Activated gamma-delta T cell treated with anti-CD3 and anti-CD28 coated beads, Interleukin-2, amount 50 U/mL, for 16 hours (primary cell): Measurements from ENCODE around the gene GUF1.
"Not testable (repeated sequence)": the region's sequence is repeated elsewhere in the genome, so short reads cannot be mapped to it uniquely, and the experiment has no call there.

Experiments
- DNase-seq: peaks from one replicate; pipeline ENCODE4 v3.0.0-alpha.2; 2020; ENCODE audit warnings: low read depth

The GUF1 gene

GRCh38 chr4:44704673-44705072 is 26.5 kb downstream of the GUF1 start:
- no peak for DNase-seq

DNA sequence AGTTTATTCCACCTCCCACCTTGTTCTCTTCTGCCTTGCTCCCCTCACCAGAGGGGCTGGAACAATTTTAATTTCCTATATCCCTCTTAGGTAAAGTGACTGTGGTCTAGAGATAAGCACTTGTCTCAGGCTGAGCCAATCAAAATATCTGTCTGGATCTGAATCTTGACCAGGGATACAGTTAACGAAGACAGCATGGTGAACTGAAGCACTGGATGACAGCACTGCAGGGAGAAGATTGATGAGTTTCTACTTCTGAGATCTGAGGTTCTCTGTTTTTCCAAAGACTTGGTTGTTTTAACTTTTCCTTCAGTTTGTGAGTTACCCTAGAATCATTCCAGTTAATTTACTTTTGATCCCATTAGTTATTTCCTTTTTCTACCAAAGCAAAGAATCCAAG is 34.9 kb downstream of the GUF1 start:
- no peak for DNase-seq

- no peak for DNase-seq
Measured at GRCh38 chr4:44716597-44716996, 38.4 kb downstream of the GUF1 start.

- no peak for DNase-seq
Measured at GRCh38 chr4:44720371-44720770, 42.2 kb downstream of the GUF1 start.

GRCh38 chr4:44722001-44722400 is 43.8 kb downstream of the GUF1 start:
- DNase-seq = no peak

GRCh38 chr4:44725166-44725565 is 46.9 kb downstream of the GUF1 start:
- no peak for DNase-seq

DNA sequence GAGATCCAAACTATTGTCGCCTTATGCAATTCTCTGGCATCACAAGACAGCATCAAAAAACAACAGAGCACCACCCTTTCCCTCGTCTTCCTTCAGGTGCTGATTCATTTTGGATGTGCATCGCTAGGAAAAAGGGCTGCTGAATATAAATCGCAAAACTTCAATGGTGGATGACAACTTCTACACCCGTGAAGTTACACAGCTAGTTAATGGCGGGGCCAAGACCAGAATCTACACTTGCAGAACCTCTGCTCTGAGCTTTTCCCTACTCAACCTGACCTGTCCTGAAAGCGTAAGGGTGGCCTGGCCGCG is 47.5 kb downstream of the GUF1 start:
- no peak for DNase-seq

DNA sequence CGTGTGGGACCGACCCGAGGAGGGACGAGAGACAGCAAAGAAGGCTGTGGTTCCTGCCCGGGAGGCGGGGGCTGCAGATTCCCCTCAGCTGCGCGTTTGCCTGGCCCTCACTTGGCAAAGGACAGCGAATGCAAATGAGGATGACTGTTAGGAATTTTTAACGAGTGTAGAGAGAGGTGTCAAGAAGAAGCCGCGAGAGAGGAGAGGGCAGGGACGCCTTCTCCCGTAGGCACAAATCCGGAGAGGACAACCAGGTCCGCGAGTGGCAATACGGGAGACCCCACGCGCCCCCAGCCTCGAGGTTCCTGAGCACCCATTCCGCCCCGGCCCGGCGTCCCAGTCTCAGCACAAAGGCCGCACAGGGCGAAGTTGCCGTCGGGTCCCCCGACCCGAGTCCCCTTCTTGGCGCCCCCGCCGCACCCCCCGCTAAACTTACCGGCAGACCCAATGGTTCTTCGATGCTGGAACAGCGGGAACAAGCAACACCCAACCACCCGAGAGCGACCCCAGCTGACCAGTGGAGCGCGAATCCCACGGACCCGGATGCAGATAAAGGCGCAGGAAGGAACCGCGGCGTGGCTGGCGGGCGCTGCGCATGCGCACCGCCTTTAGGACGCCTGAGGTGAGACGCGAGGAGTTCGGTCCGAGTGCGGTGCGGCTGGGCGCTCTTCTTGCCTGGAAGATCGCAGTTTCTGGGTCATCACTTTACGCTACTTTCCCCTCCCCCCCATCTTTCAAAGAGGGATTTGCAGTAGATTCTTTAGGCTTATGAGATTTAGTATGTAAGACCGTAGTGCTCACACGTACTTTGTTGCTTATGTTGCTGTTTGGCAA is 48.0 kb downstream of the GUF1 start, which contains the start of gene GNPDA2:
Gene GNPDA2 (minus strand): TSS at position 519 of the 834 bp plus-strand sequence. CDS start 4,349 bp downstream, outside the sequence.
- peak; percentile 68 for DNase-seq

GRCh38 chr4:44727471-44727870 is 49.3 kb downstream of the GUF1 start:
- no peak for DNase-seq

DNA sequence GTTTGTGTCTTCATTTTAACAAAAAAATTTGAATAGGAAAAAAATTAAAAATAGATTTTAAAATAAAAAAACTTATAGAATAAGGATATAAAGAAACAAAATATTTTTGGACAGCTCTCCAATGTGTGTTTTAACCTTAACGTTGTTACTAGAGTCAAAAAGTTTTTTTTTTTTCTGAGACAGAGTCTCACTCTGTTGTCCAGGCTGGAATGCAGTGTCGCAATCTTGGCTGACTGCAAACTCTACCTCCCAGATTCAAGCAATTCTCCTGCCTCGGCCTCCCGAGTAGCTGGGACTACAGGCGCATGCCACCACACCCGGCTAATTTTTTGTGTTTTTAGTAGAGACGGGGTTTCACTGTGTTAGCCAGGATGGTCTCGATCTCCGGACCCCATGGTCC is 50.5 kb downstream of the GUF1 start:
- DNase-seq = not testable (repeated sequence)

GRCh38 chr4:44736900-44737299 is 58.7 kb downstream of the GUF1 start:
- no peak for DNase-seq

- no peak for DNase-seq
Measured at GRCh38 chr4:44738615-44739014, 60.4 kb downstream of the GUF1 start.

DNA sequence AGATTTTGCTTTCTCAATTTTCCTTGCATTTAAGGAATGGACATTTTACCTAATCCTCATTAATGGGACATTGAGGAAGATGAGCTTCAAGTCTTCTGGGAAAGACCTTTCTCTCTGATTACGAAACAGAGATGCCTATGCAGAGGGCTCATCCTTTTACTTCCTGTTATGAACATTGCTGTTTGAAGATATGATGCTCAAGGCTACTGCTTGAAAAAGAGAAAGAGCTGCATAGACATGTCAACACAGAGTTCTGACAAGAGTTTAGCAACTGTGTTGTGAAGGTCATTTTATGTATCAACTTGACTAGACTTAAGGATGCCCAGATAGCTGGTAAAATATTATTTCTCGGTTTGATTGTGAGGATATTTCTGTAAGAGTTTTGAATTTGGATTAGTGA is 62.0 kb downstream of the GUF1 start:
- no peak for DNase-seq
